ENCODE results near the gene ZNF774. TPM values are rescaled to one million over a fixed set of nuclear protein-coding genes. Genes with fewer than 3 reads are reported as not detected.

Gene ZNF774
- total and polyA plus RNA-seq, 2 of the 13 experiments (the other 11 are each of a cell fraction or from before 2014, with no cell fraction given), result 0.59 to 1.4 TPM

- H3K9me3 ChIP-seq (ENCODE audit: low read length), result no peaks in the 10 kb centered on the region
- H2AFZ ChIP-seq (ENCODE audit: low read length), result no peak overlapping the region
- H3K9ac ChIP-seq (ENCODE audit: insufficient read depth, low read depth, low read length), result no peak overlapping the region
- H3K36me3 ChIP-seq (replicated peaks in 1 of 2; ENCODE audit: control insufficient read depth in 1 of 2, insufficient read depth in 2 of 2, low read length in 2 of 2), result peaks cover 2 to 11% of the 10 kb centered on the region in 2 experiments; a peak in 2 of 5 replicates
- no peak for DNase-seq (ENCODE audit: low spot score)
- ChIA-PET POLR2A (no interaction called here), CTCF (ENCODE audit: low intra/inter-chr PET ratio, low total read pairs) (no interaction called here)
- in situ Hi-C loops (cut with HindIII; ENCODE audit: extremely low pct_ligation_motif_present, low pct_unique_long_range_greater_than_20kb), result no loop called here
- no peaks in the 10 kb centered on the region for H4K20me1 ChIP-seq (ENCODE audit: insufficient read depth, low read length)
- FAIRE-seq, result no peak
- TF ChIP-seq KLF15 (CRISPR knock-in tag; IDR thresholded peaks at IDR 0.05; ENCODE audit: borderline replicate concordance), result no peak
- TF ChIP-seq, protein P1, sequence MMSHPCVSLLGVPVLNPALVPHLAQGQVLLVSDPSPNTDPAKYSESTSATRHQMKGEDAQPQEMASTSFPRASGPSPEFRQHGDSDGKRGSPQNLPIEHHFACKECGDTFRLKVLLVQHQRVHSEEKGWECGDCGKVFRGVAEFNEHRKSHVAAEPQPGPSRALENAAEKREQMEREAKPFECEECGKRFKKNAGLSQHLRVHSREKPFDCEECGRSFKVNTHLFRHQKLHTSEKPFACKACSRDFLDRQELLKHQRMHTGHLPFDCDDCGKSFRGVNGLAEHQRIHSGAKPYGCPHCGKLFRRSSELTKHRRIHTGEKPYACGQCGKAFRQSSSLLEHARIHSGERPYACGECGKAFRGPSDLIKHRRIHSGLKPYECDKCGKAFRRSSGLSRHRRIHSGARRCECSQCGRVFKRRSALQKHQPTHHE (CRISPR knock-in tag; IDR thresholded peaks at IDR 0.05; ENCODE audit: borderline replicate concordance), result no peak
- TF ChIP-seq KDM5A (IDR thresholded peaks at IDR 0.05; ENCODE audit: borderline replicate concordance, low read length), result no peak
- no peak for TF ChIP-seq IRX3 (CRISPR knock-in tag; IDR thresholded peaks at IDR 0.05; ENCODE audit: borderline replicate concordance, low read depth)
- TF ChIP-seq NRL (CRISPR knock-in tag; IDR thresholded peaks at IDR 0.05; ENCODE audit: borderline replicate concordance), result no peak
- no peak overlapping the region for H3K27ac ChIP-seq (ENCODE audit: extremely low read length, insufficient read depth, low read length)
- 91% methylated on average over 1 of the region's 1 CpG for WGBS (ENCODE audit: low lambda C conversion rate)
- H3K4me3 ChIP-seq (replicated peaks in 1 of 3; ENCODE audit: insufficient read depth in 1 of 3, low read depth in 2 of 3, low read length in 3 of 3), result no peak overlapping the region
- no peaks in the 10 kb centered on the region for H3K27me3 ChIP-seq (ENCODE audit: control insufficient read depth in 1 of 2, insufficient read depth in 2 of 2, low read length in 2 of 2)
- BruUV-seq (replicated peaks), result no TSS peak
- H3K4me2 ChIP-seq (ENCODE audit: low read depth, low read length), result no peak overlapping the region
- intact Hi-C loops (cut with micrococcal nuclease; ENCODE audit: unreplicated experiment), result no loop called here
- H3K4me1 ChIP-seq (ENCODE audit: insufficient read depth, low read length), result peaks cover 26% of the 10 kb centered on the region
- no peak for ATAC-seq
- peaks cover 3% of the 10 kb centered on the region for H3K79me2 ChIP-seq (ENCODE audit: insufficient read depth, low read length)
These were observed 42.0 kb downstream of the ZNF774 start for GRCh38 chr15:90394074-90394473.

DNA sequence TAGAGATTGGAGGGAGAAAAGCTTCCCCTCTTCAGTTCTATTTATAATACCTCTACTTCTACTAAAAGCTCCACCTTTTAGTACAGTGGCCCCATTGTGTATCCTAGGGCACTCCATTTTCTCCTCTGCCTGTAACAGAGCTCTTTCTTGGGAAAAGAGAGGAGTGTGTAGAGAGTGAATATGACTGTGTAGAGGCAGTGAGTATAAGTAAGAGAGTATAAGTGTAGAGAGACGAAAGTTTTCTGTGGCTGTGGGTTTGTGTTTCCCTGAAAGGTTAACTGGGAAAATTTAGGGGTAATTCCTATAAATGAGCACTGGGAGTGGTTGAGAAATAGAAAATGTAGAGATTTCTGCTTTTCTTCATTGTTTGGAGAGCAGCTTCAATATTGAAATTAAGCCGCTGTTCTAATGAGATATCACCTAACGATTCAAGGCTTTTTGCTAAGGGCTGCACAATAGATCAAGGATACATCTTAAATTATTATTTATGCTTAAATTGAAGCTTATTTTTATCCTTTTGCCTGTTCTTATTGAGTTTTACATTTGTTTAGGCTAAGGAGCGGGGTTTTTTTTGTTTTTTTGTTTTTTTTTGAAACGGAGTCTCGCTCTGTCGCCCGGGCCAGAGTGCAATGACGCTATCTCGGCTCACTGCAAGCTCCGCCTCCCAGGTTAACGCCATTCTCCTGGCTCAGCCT lies 42.8 kb downstream of the ZNF774 start:
- no peak overlapping the region for H3K4me2 ChIP-seq (ENCODE audit: low read depth, low read length)
- intact Hi-C loops (cut with micrococcal nuclease; ENCODE audit: unreplicated experiment), result no loop called here
- no TSS peak for BruUV-seq (replicated peaks)
- no peak for ATAC-seq
- no peak for FAIRE-seq
- H3K79me2 ChIP-seq (ENCODE audit: insufficient read depth, low read length), result peaks cover 7% of the 10 kb centered on the region
- H3K4me3 ChIP-seq (replicated peaks in 1 of 3; ENCODE audit: insufficient read depth in 1 of 3, low read depth in 2 of 3, low read length in 3 of 3), result no peak overlapping the region
- H3K27ac ChIP-seq (ENCODE audit: extremely low read length, insufficient read depth, low read length), result no peak overlapping the region
- H2AFZ ChIP-seq (ENCODE audit: low read length), result no peak overlapping the region
- CTCF ChIA-PET (ENCODE audit: low intra/inter-chr PET ratio, low total read pairs), result no interaction called here
- H3K9me3 ChIP-seq (ENCODE audit: low read length), result no peaks in the 10 kb centered on the region
- peaks cover 2 to 11% of the 10 kb centered on the region in 2 experiments; a peak in 2 of 5 replicates for H3K36me3 ChIP-seq (replicated peaks in 1 of 2; ENCODE audit: control insufficient read depth in 1 of 2, insufficient read depth in 2 of 2, low read length in 2 of 2)
- 96% methylated on average over 12 of the region's 12 CpGs for WGBS (ENCODE audit: low lambda C conversion rate)
- in situ Hi-C loops (cut with HindIII; ENCODE audit: extremely low pct_ligation_motif_present, low pct_unique_long_range_greater_than_20kb), result no loop called here
- peaks cover 23% of the 10 kb centered on the region for H3K4me1 ChIP-seq (ENCODE audit: insufficient read depth, low read length)
- no peaks in the 10 kb centered on the region for H3K27me3 ChIP-seq (ENCODE audit: control insufficient read depth in 1 of 2, insufficient read depth in 2 of 2, low read length in 2 of 2)
- no peaks in the 10 kb centered on the region for H4K20me1 ChIP-seq (ENCODE audit: insufficient read depth, low read length)
- POLR2A ChIA-PET, result no interaction called here
- H3K9ac ChIP-seq (ENCODE audit: insufficient read depth, low read depth, low read length), result no peak overlapping the region
- no peak for DNase-seq (ENCODE audit: low spot score)
- TF ChIP-seq ZNF746 (CRISPR knock-in tag; IDR thresholded peaks at IDR 0.05), result no peak
- TF ChIP-seq, protein P2, sequence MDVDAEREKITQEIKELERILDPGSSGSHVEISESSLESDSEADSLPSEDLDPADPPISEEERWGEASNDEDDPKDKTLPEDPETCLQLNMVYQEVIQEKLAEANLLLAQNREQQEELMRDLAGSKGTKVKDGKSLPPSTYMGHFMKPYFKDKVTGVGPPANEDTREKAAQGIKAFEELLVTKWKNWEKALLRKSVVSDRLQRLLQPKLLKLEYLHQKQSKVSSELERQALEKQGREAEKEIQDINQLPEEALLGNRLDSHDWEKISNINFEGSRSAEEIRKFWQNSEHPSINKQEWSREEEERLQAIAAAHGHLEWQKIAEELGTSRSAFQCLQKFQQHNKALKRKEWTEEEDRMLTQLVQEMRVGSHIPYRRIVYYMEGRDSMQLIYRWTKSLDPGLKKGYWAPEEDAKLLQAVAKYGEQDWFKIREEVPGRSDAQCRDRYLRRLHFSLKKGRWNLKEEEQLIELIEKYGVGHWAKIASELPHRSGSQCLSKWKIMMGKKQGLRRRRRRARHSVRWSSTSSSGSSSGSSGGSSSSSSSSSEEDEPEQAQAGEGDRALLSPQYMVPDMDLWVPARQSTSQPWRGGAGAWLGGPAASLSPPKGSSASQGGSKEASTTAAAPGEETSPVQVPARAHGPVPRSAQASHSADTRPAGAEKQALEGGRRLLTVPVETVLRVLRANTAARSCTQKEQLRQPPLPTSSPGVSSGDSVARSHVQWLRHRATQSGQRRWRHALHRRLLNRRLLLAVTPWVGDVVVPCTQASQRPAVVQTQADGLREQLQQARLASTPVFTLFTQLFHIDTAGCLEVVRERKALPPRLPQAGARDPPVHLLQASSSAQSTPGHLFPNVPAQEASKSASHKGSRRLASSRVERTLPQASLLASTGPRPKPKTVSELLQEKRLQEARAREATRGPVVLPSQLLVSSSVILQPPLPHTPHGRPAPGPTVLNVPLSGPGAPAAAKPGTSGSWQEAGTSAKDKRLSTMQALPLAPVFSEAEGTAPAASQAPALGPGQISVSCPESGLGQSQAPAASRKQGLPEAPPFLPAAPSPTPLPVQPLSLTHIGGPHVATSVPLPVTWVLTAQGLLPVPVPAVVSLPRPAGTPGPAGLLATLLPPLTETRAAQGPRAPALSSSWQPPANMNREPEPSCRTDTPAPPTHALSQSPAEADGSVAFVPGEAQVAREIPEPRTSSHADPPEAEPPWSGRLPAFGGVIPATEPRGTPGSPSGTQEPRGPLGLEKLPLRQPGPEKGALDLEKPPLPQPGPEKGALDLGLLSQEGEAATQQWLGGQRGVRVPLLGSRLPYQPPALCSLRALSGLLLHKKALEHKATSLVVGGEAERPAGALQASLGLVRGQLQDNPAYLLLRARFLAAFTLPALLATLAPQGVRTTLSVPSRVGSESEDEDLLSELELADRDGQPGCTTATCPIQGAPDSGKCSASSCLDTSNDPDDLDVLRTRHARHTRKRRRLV (CRISPR knock-in tag; IDR thresholded peaks at IDR 0.05), result no peak
- TF ChIP-seq, protein P3, sequence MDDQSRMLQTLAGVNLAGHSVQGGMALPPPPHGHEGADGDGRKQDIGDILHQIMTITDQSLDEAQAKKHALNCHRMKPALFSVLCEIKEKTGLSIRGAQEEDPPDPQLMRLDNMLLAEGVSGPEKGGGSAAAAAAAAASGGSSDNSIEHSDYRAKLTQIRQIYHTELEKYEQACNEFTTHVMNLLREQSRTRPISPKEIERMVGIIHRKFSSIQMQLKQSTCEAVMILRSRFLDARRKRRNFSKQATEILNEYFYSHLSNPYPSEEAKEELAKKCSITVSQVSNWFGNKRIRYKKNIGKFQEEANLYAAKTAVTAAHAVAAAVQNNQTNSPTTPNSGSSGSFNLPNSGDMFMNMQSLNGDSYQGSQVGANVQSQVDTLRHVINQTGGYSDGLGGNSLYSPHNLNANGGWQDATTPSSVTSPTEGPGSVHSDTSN (CRISPR knock-in tag; IDR thresholded peaks at IDR 0.05; ENCODE audit: borderline replicate concordance), result no peak
- TF ChIP-seq CBX1 (IDR thresholded peaks at IDR 0.05; ENCODE audit: low read depth), result no peak
- TF ChIP-seq ISX (CRISPR knock-in tag; conservative IDR thresholded peaks at IDR 0.05), result no peak
